ENCODE measurements around the gene CPNE9.

The CPNE9 gene

GRCh38 chr3:9687514-9687913 is 16.1 kb upstream of the CPNE9 start:
- DNase-seq, result no peak

GRCh38 chr3:9688961-9689360 is 14.7 kb upstream of the CPNE9 start:
- DNase-seq, result no peak

GRCh38 chr3:9689757-9690156 is 13.9 kb upstream of the CPNE9 start:
- no peak for DNase-seq

GRCh38 chr3:9690451-9691450 is 12.9 kb upstream of the CPNE9 start:
- DNase-seq, result no peak

- no peak for DNase-seq
Observed at GRCh38 chr3:9691636-9692035, 12.0 kb upstream of the CPNE9 start.

GRCh38 chr3:9692416-9692815 is 11.2 kb upstream of the CPNE9 start:
- no peak for DNase-seq

- no peak for DNase-seq
Observed at GRCh38 chr3:9695345-9695744, 8.3 kb upstream of the CPNE9 start.

- no peak for DNase-seq
Observed at GRCh38 chr3:9695746-9696145, 7.9 kb upstream of the CPNE9 start.

GRCh38 chr3:9696480-9697220 is 7.0 kb upstream of the CPNE9 start:
- DNase-seq, result no peak

- no peak for DNase-seq
Observed at GRCh38 chr3:9697892-9698291, 5.7 kb upstream of the CPNE9 start.

GRCh38 chr3:9698293-9698692 is 5.3 kb upstream of the CPNE9 start:
- DNase-seq, result no peak

- no peak for DNase-seq
Observed at GRCh38 chr3:9700536-9700935, 3.1 kb upstream of the CPNE9 start.

- DNase-seq, result no peak
Observed at GRCh38 chr3:9701006-9701405, 2.6 kb upstream of the CPNE9 start.

- no peak for DNase-seq
Observed at GRCh38 chr3:9701711-9702110, 1.9 kb upstream of the CPNE9 start.

- DNase-seq, result no peak
Observed at GRCh38 chr3:9703240-9703639, 393 bp upstream of the CPNE9 start.

- DNase-seq, result no peak
Observed at GRCh38 chr3:9704347-9705322, 1.0 kb downstream of the CPNE9 start.

GRCh38 chr3:9710174-9710739 is 6.6 kb downstream of the CPNE9 start:
- DNase-seq, result no peak

GRCh38 chr3:9712415-9712814 is 8.8 kb downstream of the CPNE9 start:
- no peak for DNase-seq

GRCh38 chr3:9713142-9713541 is 9.5 kb downstream of the CPNE9 start:
- no peak for DNase-seq

GRCh38 chr3:9715136-9715535 is 11.5 kb downstream of the CPNE9 start:
- DNase-seq, result no peak

GRCh38 chr3:9715764-9716437 is 12.3 kb downstream of the CPNE9 start:
- DNase-seq, result no peak

All from activated CD4-positive, alpha-beta T cell treated with anti-CD3 and anti-CD28 coated beads, Interleukin-2, amount 50 U/mL, for 1 hour (primary cell).